Upper lobe of left lung (tissue), 4 donors: Measurements from ENCODE around the gene AQP1.

ENCODE experiments used
- CTCF ChIP-seq, 6 experiments: fragments of 450-650 bp in 4 of 6; fragments of 200-600 bp in 2 of 6; sonication (generic) in 2 of 6; IDR thresholded peaks; one replicate each; pipeline ENCODE4 v1.5.1; 2016 to 2019; ENCODE audit warnings: antibody characterized with exemption in 6 of 6
- EP300 ChIP-seq, 4 donors: sonication (generic); formaldehyde crosslinking; IDR thresholded peaks; one replicate each; pipeline ENCODE4 v1.5.1; 2017; ENCODE audit warnings: antibody characterized with exemption in 4 of 4, control low read depth in 2 of 4

DNA sequence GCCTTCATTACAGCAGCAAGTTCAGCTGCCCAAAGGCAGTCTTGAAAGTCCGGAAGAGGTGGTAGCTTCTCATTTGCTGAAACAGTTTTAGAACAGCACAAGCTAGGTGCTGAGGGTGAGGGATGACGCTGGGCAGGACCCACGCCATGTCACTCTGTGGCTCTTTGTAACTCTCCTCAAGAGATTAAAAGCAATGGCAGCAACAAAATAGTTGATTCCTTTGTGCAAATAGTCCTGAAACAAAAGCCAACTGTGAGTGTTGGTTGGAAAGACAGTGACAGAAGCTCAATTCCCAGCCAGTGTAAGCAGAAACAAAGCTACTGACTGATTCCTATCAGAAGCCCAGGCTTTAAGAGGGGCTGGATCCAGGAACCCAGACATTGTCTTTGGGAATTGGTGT lies 47.6 kb upstream of the AQP1 start:
- no peak for TF ChIP-seq CTCF (IDR thresholded peaks at IDR 0.05)
- no peak for TF ChIP-seq EP300 (IDR thresholded peaks at IDR 0.05)
